ENCODE data around the gene CEPT1.
"Not testable (repeated sequence)": the region's sequence is repeated elsewhere in the genome, so short reads cannot be mapped to it uniquely, and the experiment has no call there.

Gene CEPT1

GRCh38 chr1:111212634-111213335 lies 72.8 kb downstream of the CEPT1 start:
- DNase-seq: no peak

GRCh38 chr1:111213412-111213811 lies 73.4 kb downstream of the CEPT1 start:
- no peak for DNase-seq

- DNase-seq: no peak
Observed at GRCh38 chr1:111214074-111214801, 74.2 kb downstream of the CEPT1 start.

GRCh38 chr1:111214884-111215283 lies 74.9 kb downstream of the CEPT1 start:
- peak; percentile 57 to 65 for DNase-seq

GRCh38 chr1:111215285-111215684 lies 75.3 kb downstream of the CEPT1 start:
- DNase-seq: not testable (repeated sequence)

DNA sequence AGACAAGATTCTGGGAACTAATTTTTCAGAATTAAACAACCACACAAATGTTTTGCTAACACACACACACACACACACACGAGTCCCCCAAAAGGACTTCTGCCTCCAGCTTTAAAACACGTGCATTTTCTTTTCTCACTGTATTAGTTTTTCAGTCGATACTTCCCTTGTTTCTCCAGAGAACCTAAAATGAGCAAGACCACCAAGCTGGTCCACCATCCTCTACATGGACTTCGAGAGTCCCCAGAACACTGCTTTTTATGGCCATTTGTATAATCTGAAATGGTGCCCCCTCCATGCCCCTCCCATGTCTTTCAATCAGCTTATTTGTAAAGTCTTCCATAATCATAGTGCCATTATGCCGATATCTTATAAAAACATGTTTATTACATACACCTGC lies 76.7 kb downstream of the CEPT1 start:
- no peak for DNase-seq

GRCh38 chr1:111217183-111217910 lies 77.3 kb downstream of the CEPT1 start:
- no peak for DNase-seq

DNA sequence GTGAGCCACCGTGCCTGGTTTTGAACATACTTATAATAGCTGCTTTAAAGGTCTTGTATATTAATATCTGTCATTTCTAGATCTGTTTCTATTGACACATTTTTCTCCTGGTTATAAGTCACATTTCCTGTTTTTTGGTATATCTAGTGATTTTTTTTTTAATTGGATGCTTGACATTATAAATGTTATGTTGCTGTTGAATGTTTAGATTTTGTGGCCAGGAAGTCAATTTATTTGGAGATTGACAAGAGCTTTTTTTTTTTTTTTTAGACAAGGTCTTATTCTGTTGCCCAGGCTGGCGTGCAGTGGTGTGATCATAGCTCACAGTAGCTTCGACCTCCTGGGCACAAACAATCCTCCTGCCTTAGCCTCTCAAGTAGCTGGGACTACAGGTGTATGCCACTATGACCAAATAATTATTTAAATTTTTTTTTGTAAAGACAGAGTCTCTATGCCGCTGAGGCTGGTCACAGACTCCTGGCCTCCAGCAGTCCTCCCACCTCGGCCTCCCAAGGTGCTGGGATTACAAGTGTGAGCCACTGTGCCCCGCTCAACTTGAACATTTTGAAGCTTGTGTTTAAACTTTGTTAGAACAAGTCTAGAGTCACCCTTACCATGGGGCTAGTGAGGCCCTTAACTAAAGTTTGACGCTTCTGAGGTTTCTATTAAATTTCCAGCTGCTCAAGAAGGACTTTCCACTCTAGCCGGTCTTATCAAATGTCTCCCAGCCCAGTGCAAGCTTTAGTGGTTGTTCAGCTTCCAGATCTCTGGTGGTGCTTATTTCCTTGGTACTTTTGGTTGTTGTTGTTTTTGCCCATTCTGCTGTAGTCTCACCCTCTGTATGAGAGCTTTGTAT lies 78.9 kb downstream of the CEPT1 start:
- DNase-seq: no peak

- peak; percentile 56 to 72 for DNase-seq
Observed at GRCh38 chr1:111219557-111220286, 79.7 kb downstream of the CEPT1 start.

DNA sequence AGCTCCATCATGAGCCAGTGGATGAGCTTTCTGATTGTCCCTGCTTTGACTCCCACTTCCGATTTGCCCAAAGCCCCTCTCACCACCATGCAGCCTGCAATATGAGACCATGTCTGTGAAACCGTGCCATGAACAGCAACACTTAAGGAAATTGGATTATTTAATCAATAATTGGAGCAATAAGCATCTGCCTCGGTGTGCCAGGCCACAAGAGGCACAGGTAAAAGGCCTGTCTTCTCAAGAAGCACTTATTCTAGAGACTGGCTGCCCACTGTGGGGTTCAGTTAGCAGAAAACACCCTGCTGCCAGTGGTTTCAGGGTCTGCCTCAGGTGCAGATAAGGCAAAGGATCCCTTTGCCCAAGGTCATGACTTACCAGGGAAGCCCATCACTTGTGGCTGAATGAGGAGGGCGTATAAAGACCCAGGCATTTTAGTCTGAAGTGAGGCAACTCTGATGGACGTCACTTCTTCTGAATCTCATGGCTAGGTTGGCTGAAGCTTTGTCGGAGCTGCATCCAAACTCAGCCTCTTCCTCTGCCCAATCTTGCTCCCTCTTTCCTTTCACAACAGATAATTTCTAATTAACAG lies 80.4 kb downstream of the CEPT1 start:
- DNase-seq: no peak

DNA sequence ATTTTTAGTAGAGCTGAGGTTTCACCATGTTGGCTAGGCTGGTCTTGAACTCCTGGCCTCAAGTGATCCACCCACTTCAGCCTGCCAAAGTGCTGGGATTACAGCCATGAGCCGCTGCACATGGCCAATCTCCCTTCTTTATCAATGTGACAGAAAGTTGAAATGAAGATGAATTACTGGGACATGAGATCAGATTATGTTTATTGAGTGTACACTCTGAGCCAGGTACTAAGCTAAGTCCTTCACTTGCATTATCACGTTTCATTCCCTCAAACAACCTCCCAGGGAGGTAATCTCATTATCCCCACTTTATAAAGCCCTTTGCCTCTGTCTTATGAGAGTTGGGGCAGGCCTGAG lies 81.2 kb downstream of the CEPT1 start:
- DNase-seq: no peak

- peak; percentile 54 to 64 for DNase-seq
Observed at GRCh38 chr1:111221633-111222291, 81.7 kb downstream of the CEPT1 start.

DNA sequence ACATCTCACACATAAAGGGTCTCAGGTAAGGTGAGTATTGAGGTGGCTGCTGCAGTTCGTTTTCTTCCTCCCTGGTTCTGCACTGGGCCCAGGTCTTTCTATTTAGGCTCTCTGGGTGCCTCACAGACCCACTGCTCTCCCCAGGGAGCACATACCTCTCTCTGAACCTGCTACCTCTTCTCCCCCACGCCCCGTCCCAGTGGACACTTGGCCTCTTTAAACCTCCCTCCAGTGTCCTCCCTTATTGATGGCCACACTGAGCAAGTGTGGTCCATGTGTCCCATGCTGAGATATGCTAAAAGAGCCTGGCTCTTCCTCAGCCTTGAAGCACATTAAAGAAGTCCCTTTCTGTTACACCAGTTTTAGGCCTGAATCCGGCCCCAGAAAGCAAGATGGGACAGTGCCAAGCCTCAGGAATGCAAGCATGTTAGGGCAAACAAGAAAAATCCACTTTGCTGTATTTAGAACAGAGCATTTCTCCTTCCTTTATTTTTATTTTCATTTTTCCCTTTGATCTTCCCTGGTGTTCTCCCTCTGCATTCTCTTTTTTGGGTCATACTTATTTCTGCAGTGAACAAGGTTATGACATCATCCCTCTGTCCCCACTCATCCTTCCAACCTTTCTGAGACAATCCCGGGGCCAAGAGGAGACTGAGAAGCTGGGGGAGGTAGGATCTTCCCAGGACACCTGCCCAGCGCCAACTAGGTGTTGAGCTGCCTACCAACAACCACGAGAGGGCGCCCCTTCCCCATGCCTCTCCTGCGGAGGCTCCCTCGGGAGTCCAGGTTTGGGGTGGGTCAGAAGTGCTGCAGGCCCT lies 82.5 kb downstream of the CEPT1 start:
- DNase-seq: peak; percentile 83 to 85

DNA sequence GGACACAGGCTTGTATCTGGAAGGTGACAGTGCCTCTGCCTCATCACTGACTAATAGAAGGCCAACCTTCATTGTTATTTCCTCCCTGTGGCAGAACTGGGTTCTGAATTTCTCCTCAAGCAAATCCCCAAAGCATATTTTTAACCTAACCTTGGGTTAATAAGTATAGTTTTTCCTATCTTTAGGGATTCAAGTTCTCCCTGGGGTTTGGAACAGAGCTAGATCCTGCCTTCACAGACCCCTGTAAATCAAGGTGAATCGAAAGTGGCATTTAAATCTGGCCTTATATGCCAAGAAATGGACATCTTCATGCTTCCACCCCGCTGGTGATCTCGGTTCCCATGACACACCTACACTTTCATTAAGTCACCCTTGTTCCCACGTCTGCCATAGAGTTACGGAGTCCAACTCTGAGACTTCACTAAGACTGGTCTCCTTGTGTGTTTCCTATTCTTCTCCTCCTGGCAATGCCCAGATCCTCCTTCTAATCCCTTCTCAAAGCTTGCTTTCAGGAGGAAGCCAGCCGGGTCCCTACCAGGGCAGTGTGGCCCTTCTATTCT lies 83.2 kb downstream of the CEPT1 start:
- DNase-seq: no peak

- DNase-seq: no peak
Observed at GRCh38 chr1:111225091-111225490, 85.1 kb downstream of the CEPT1 start.

GRCh38 chr1:111225717-111226400 lies 85.8 kb downstream of the CEPT1 start:
- no peak for DNase-seq

- no peak for DNase-seq
Observed at GRCh38 chr1:111227434-111227833, 87.4 kb downstream of the CEPT1 start, which contains the start of gene CHI3L2. Gene CHI3L2, plus strand, starts transcription at chr1:111227713. Its CDS starts 17 bp downstream, at chr1:111227730.

DNA sequence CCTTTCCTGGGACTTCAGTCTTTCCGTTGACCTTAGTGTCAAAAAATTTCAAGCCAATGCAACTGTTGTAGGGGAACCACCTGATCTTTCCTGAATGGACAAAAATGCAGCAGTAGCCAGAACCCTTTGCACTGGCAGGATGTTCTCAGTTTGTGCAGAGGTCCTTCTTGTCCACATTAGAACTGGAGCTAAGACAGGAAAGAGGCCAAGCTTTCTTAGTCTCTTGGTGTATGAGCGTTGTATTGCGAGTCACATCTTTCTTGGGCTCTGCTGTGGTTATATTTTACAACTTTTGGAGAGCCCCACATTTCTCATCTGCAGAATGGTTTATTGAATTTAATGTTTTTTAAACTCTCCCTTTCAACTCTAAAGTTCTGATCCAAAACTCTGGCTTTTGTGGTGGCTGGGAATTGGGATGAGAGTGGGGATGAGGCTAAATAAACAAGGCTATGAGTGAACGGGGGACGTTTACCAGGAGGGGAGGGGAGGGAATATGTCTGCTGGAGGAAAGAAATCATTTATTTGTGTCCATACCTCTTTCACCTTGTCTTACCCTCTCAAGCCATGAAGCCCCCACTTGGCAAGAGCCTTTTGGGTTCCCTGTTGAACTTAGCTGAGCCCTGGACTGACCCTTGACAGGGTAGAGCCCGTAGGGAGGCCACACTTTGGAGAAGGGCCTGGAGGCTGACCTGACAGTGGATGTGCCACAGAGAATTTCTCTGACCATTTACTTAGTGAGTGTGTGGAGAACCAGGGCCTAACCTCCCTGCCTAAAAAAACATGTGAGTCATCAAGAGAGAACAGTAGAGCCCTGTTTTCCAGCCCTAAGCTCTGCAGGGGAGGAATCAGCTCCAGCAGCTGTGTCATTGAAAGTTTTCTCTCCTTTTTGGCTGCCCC lies 88.1 kb downstream of the CEPT1 start:
- no peak for DNase-seq

All from stimulated activated CD4-positive, alpha-beta T cell treated with anti-CD3 and anti-CD28 coated beads, Interleukin-2, amount 100 ng/mL, for 24 hours (primary cell).